Vagina (tissue), 2 donors: ENCODE measurements around the gene LIN7A. TPM values are rescaled to one million over a fixed set of nuclear protein-coding genes. Genes with fewer than 3 reads are reported as not detected.

Source experiments
- DNase-seq, 2 donors: peaks; one replicate each; pipeline ENCODE4 v3.0.0-alpha.2; 2017; ENCODE audit errors: extremely low spot score in 2 of 2
- H3K27ac ChIP-seq: fragments of 200-600 bp; sonication (generic); one replicate; pipeline ENCODE4 v1.5.1; 2019
- H3K27me3 ChIP-seq: fragments of 200-600 bp; sonication (generic); one replicate; pipeline ENCODE4 v1.5.1; 2019
- H3K36me3 ChIP-seq, 2 donors: fragments of 200-600 bp; sonication (generic); one replicate each; pipeline ENCODE4 v1.5.1; 2017 to 2019
- H3K4me1 ChIP-seq: fragments of 200-600 bp; sonication (generic); one replicate; pipeline ENCODE4 v1.5.1; 2019
- H3K4me3 ChIP-seq, 2 donors: fragments of 200-600 bp; sonication (generic); 1 replicate in 1 of 2; 2 replicates in 1 of 2; pipeline ENCODE4 v1.5.1; 2016 to 2019
- H3K9me3 ChIP-seq: fragments of 200-600 bp; sonication (generic); one replicate; pipeline ENCODE4 v1.5.1; 2019
- POLR2A ChIP-seq, 2 donors: fragments of 450-650 bp; IDR thresholded peaks; one replicate each; pipeline ENCODE4 v1.6.1; 2017; ENCODE audit warnings: antibody characterized with exemption in 2 of 2, mild to moderate bottlenecking in 2 of 2, moderate library complexity in 2 of 2
- POLR2AphosphoS5 ChIP-seq, 2 donors: sonication (generic); formaldehyde crosslinking; IDR thresholded peaks; one replicate each; pipeline ENCODE4 v1.9.0; 2017; ENCODE audit warnings: antibody characterized with exemption in 2 of 2, mild to moderate bottlenecking in 2 of 2, low read depth in 1 of 2; ENCODE audit not compliant: insufficient read depth in 1 of 2
- intact Hi-C: fragments of 100-400 bp; cut with DNase I; formaldehyde crosslinking; loops from one replicate; pipeline ENCODE4 v1.15.1; 2023
- total RNA-seq: library from RNA; depleted of rRNA; stranded (reverse); fragments of >200 nt; gene quantifications from one replicate; pipeline ENCODE4 v1.2.3, GENCODE V29; 2016
- TF ChIP-seq, protein P1 (sequence below), 3 experiments: fragments of 450-650 bp in 2 of 3; fragments of 200-600 bp in 1 of 3; sonication (generic) in 1 of 3; IDR thresholded peaks; one replicate each; pipeline ENCODE4 v1.5.1; 2017 to 2019; ENCODE audit warnings: antibody characterized with exemption in 3 of 3, mild to moderate bottlenecking in 2 of 3, moderate library complexity in 2 of 3

LIN7A gene
- total RNA-seq, 1 donor from 2014 or later = 12.5 TPM

- H3K27ac ChIP-seq = no peak overlapping the region
- H3K4me1 ChIP-seq = no peaks in the 10 kb centered on the region
- no peak for DNase-seq
- H3K27me3 ChIP-seq = no peaks in the 10 kb centered on the region
- TF ChIP-seq POLR2AphosphoS5 (IDR thresholded peaks at IDR 0.05; ENCODE audit: insufficient read depth in 1 of 2, low read depth in 1 of 2) = no peak
- TF ChIP-seq POLR2A (IDR thresholded peaks at IDR 0.05) = no peak
- TF ChIP-seq, protein P1, sequence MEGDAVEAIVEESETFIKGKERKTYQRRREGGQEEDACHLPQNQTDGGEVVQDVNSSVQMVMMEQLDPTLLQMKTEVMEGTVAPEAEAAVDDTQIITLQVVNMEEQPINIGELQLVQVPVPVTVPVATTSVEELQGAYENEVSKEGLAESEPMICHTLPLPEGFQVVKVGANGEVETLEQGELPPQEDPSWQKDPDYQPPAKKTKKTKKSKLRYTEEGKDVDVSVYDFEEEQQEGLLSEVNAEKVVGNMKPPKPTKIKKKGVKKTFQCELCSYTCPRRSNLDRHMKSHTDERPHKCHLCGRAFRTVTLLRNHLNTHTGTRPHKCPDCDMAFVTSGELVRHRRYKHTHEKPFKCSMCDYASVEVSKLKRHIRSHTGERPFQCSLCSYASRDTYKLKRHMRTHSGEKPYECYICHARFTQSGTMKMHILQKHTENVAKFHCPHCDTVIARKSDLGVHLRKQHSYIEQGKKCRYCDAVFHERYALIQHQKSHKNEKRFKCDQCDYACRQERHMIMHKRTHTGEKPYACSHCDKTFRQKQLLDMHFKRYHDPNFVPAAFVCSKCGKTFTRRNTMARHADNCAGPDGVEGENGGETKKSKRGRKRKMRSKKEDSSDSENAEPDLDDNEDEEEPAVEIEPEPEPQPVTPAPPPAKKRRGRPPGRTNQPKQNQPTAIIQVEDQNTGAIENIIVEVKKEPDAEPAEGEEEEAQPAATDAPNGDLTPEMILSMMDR (IDR thresholded peaks at IDR 0.05) = no peak
- H3K9me3 ChIP-seq = no peaks in the 10 kb centered on the region
- no peaks in the 10 kb centered on the region for H3K36me3 ChIP-seq
- intact Hi-C loops = no loop called here
- H3K4me3 ChIP-seq = no peak overlapping the region
Observed at GRCh38 chr12:80909370-80909769, 28.4 kb downstream of the LIN7A start.

- H3K4me1 ChIP-seq = no peaks in the 10 kb centered on the region
- no peaks in the 10 kb centered on the region for H3K36me3 ChIP-seq
- TF ChIP-seq, protein P1 (IDR thresholded peaks at IDR 0.05) = no peak
- no peak overlapping the region for H3K4me3 ChIP-seq
- intact Hi-C loops = no loop called here
- no peaks in the 10 kb centered on the region for H3K9me3 ChIP-seq
- H3K27ac ChIP-seq = no peak overlapping the region
- DNase-seq = no peak
- H3K27me3 ChIP-seq = no peaks in the 10 kb centered on the region
Observed at GRCh38 chr12:80902711-80903110, 35.0 kb downstream of the LIN7A start.

- no peaks in the 10 kb centered on the region for H3K4me1 ChIP-seq
- no peak for DNase-seq
- intact Hi-C loops = no loop called here
Observed at GRCh38 chr12:80901661-80902060, 36.1 kb downstream of the LIN7A start.

DNA sequence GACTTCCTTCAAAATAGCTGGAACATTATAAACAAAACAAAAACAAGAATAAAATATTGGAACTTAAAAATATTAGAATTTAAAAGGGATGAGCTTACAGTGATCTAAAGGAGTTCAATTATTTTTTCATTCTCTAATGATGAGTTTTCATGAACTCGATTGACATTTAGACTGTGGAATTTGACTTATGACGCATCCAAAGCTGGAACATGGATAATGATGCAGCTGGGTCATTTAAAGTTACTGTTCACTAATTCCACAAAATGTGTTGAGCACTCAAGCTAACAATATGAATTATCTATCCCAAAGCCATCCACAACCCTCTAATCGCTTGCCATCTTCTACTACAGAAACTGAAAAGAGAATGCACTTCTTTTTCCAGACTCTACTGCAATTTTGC lies 42.5 kb downstream of the LIN7A start:
- Histone ChIP-seq H3K36me3 (no peaks in the 10 kb centered on the region), H3K27ac (no peak overlapping the region), H3K4me1 (peaks cover 10% of the 10 kb centered on the region), H3K9me3 (no peaks in the 10 kb centered on the region), H3K27me3 (no peaks in the 10 kb centered on the region), H3K4me3 (no peak overlapping the region)
- TF ChIP-seq POLR2A (IDR thresholded peaks at IDR 0.05) (no peak), POLR2AphosphoS5 (IDR thresholded peaks at IDR 0.05; ENCODE audit: insufficient read depth in 1 of 2, low read depth in 1 of 2) (no peak)
- TF ChIP-seq, protein P1 (IDR thresholded peaks at IDR 0.05) = no peak
- DNase-seq = no peak
- intact Hi-C loops = no loop called here

More at GRCh38 chr12:80901661-80902060, 36.1 kb downstream of the LIN7A start:
- H3K9me3 ChIP-seq = no peaks in the 10 kb centered on the region
- no peaks in the 10 kb centered on the region for H3K36me3 ChIP-seq
- H3K4me3 ChIP-seq = no peak overlapping the region
- H3K27me3 ChIP-seq = no peaks in the 10 kb centered on the region
- no peak for TF ChIP-seq POLR2AphosphoS5 (IDR thresholded peaks at IDR 0.05; ENCODE audit: insufficient read depth in 1 of 2, low read depth in 1 of 2)
- no peak for TF ChIP-seq POLR2A (IDR thresholded peaks at IDR 0.05)
- TF ChIP-seq, protein P1 (IDR thresholded peaks at IDR 0.05) = no peak
- no peak overlapping the region for H3K27ac ChIP-seq

DNA sequence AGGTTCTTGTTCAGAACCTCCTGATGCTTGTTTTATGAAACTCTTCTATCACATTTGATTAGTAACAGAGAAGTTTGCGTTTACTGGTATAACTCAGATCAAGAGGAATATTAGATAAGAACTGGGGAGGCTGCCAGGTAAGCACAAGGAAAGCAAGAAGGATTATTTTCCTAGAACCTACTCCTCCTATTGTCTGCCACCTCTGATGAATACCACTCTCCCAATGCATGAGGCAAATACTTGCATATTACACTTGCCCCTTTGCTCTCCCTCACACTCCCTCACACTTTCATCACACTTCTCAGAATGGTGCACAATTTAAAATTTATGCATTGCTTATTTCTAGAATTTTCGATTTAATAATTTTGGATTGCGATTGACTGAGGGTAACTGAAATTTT lies 43.6 kb downstream of the LIN7A start:
- Histone ChIP-seq H3K4me1 (peaks cover 10% of the 10 kb centered on the region), H3K27ac (no peak overlapping the region), H3K4me3 (no peak overlapping the region), H3K36me3 (no peaks in the 10 kb centered on the region), H3K9me3 (no peaks in the 10 kb centered on the region), H3K27me3 (no peaks in the 10 kb centered on the region)
- no peak for DNase-seq
- intact Hi-C loops = no loop called here
- TF ChIP-seq POLR2A (IDR thresholded peaks at IDR 0.05) = no peak
